Measurements from ENCODE around the gene UQCR11.
A peak's percentile ranks its signal among the peaks of the same experiment; 100 is the strongest.

The UQCR11 gene

DNA sequence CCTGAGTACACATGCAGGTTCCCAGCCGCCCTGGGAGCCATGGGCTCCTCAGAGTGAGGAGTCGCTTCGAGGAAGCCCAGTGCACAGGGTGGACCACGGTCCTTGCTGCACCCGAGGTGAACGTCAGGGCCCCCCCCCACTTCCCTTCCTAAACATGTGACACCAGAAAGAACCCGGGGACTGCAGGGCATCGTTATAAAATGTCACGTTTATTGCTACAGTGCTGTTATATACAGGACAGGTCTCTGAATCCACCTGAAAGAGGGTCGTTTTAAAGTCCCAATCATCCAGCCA is 3.8 kb upstream of the UQCR11 start:
- TF ChIP-seq CTCF (IDR thresholded peaks at IDR 0.05; ENCODE audit: poor library complexity, severe bottlenecking) = no peak
- no peaks in the 10 kb centered on the region for H3K4me1 ChIP-seq (ENCODE audit: insufficient read depth, poor library complexity, severe bottlenecking)
- no peak overlapping the region for H3K4me3 ChIP-seq (ENCODE audit: severe bottlenecking)
- DNase-seq (ENCODE audit: low spot score) = no peak
- ATAC-seq (ENCODE audit: low read depth) = no peak
- no peaks in the 10 kb centered on the region for H3K27me3 ChIP-seq (ENCODE audit: insufficient read depth, poor library complexity, severe bottlenecking)
- peaks cover 4% of the 10 kb centered on the region for H3K36me3 ChIP-seq (ENCODE audit: low read depth)
- no peaks in the 10 kb centered on the region for H3K9me3 ChIP-seq (ENCODE audit: severe bottlenecking)
- no peak overlapping the region for H3K27ac ChIP-seq (ENCODE audit: poor library complexity, severe bottlenecking)

DNA sequence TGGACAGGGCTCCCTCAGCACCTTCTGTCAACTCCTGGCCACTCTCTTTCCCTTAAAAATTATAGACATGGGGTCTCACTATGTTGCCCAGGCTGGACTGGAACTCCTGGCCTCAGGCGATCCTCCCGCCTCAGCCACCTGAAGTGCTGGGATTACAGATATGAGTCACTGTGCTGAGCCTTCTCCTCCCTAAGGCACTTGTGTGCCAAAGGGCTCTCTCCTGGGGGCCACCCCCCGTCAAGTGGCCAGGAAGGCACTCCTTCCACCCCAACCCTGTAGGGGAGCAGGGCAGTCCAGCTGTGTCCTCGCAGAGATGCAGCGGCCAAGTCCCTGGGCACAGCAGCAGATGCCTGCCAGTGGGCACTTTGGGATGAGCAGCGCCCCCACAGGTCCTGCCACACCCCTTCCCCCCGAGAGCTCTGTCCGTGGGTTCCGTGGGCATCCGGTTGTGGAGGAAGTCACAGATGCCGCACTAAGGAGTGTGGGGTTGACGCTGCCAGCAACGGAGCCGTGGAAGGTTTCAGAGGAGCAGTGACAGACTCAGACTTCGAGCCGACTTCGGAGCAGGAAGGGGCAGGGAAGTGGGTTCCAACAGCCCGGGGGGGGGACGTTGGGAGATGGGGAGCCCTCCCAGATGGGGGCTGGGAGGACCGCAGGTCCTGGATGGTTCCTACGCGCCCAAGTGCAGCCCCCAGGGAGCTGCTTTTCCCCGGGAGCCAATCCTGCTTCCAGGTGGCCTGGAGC is 3.3 kb upstream of the UQCR11 start:
- H3K27ac ChIP-seq (ENCODE audit: poor library complexity, severe bottlenecking) = no peak overlapping the region
- no peak for ATAC-seq (ENCODE audit: low read depth)

DNA sequence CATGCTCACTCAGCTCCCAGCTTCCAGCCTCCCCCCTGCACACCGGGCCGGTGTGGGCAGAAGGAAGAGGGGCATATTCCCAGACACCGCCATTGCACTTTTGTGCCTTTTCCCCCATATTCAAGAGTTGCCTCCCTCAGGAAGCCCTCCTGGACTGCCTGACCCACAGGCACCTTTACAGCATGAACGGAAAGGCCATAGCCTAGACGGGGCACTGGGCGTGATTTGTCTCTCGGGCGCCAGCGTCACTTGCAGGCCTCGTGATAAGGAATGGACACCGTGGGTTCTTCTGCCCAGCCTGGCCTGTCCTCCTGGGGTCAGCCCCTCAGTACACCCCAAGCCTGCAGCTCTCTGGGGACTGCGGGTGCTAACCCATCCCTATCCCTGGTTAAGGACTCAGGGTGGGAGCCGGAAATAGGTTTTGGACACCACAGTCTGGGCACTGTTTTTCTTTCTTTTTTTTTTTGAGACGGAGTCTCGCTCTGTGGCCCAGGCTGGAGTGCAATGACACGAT is 933 bp upstream of the UQCR11 start:
- no peaks in the 10 kb centered on the region for H3K4me1 ChIP-seq (ENCODE audit: insufficient read depth, poor library complexity, severe bottlenecking)
- ATAC-seq (ENCODE audit: low read depth) = no peak

More for the DNA sequence above, 3.3 kb upstream of the UQCR11 start:
- no peak for TF ChIP-seq CTCF (IDR thresholded peaks at IDR 0.05; ENCODE audit: poor library complexity, severe bottlenecking)
- H3K9me3 ChIP-seq (ENCODE audit: severe bottlenecking) = no peaks in the 10 kb centered on the region
- no peaks in the 10 kb centered on the region for H3K4me1 ChIP-seq (ENCODE audit: insufficient read depth, poor library complexity, severe bottlenecking)
- DNase-seq (ENCODE audit: low spot score) = no peak
- peaks cover 3% of the 10 kb centered on the region; the same call in 1 of the 2 replicates for H3K36me3 ChIP-seq (ENCODE audit: low read depth)
- no peak overlapping the region for H3K4me3 ChIP-seq (ENCODE audit: severe bottlenecking)
- H3K27me3 ChIP-seq (ENCODE audit: insufficient read depth, poor library complexity, severe bottlenecking) = no peaks in the 10 kb centered on the region

DNA sequence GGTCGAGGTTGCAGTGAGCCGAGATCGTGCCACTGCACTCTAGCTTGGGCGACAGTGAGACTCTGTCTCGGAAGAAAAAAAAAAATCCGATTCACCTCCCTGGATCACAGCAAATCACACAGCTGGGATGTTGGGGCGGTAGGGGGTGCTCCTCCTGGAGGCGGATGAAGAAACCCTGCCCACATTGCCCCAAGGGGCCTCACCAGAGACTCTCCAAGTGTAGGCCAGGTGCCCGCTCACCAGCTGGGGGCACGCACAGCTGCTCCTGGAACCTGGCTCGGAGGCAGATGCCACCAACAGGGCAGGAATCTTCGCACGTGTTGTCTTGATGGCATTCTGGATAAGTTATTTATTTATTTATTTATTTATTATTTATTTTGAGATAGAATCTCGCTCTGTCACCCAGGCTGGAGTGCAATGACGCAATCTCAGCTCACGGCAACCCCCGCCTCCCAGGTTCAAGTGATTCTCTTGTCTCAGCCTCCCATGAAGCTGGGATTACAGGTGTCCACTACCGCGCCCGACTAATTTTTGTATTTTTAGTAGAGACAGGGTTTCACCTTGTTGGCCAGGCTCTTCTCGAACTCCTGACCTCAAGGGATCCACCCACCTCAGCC is 3.1 kb downstream of the UQCR11 start:
- Histone ChIP-seq H3K27ac (ENCODE audit: poor library complexity, severe bottlenecking) (no peak overlapping the region), H3K4me3 (ENCODE audit: severe bottlenecking) (no peak overlapping the region), H3K9me3 (ENCODE audit: severe bottlenecking) (no peaks in the 10 kb centered on the region), H3K4me1 (ENCODE audit: insufficient read depth, poor library complexity, severe bottlenecking) (no peaks in the 10 kb centered on the region), H3K27me3 (ENCODE audit: insufficient read depth, poor library complexity, severe bottlenecking) (no peaks in the 10 kb centered on the region), H3K36me3 (ENCODE audit: low read depth) (peaks cover 38% of the 10 kb centered on the region)
- ATAC-seq (ENCODE audit: low read depth) = no peak
- DNase-seq (ENCODE audit: low spot score) = no peak
- TF ChIP-seq CTCF (IDR thresholded peaks at IDR 0.05; ENCODE audit: poor library complexity, severe bottlenecking) = no peak

More for the DNA sequence above, 933 bp upstream of the UQCR11 start:
- Histone ChIP-seq H3K27ac (ENCODE audit: poor library complexity, severe bottlenecking) (peak overlapping the region; percentile 65), H3K36me3 (ENCODE audit: low read depth) (peaks cover 18% of the 10 kb centered on the region), H3K27me3 (ENCODE audit: insufficient read depth, poor library complexity, severe bottlenecking) (no peaks in the 10 kb centered on the region), H3K4me3 (ENCODE audit: severe bottlenecking) (peak overlapping the region; percentile 94), H3K9me3 (ENCODE audit: severe bottlenecking) (no peaks in the 10 kb centered on the region)
- peak; percentile 30 for TF ChIP-seq CTCF (IDR thresholded peaks at IDR 0.05; ENCODE audit: poor library complexity, severe bottlenecking)
- DNase-seq (ENCODE audit: low spot score) = no peak

DNA sequence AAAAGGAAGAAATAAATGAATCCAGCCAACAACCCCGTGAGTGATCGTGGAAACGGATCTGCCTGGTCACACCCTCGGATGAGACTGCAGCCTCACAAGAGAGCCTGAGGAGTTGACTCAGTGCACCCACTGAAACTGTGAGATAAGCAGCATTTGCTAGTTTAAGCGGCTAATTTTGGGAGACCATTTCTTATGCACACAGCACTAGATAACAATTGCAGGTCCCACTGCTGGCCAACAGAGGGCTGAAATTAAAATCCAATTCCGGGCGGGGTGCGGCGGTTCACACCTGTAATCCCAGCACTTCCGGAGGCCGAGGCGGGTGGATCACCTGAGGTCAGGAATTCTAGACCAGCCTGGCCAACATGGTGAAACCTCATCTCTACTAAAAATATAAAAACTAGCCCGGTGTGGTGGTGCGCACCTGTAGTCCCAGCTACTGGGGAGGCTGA is 3.6 kb downstream of the UQCR11 start:
- no peaks in the 10 kb centered on the region for H3K4me1 ChIP-seq (ENCODE audit: insufficient read depth, poor library complexity, severe bottlenecking)
- H3K27ac ChIP-seq (ENCODE audit: poor library complexity, severe bottlenecking) = no peak overlapping the region
- no peak for TF ChIP-seq CTCF (IDR thresholded peaks at IDR 0.05; ENCODE audit: poor library complexity, severe bottlenecking)
- no peaks in the 10 kb centered on the region for H3K27me3 ChIP-seq (ENCODE audit: insufficient read depth, poor library complexity, severe bottlenecking)
- no peak for ATAC-seq (ENCODE audit: low read depth)
- peaks cover 44% of the 10 kb centered on the region for H3K36me3 ChIP-seq (ENCODE audit: low read depth)
- no peak overlapping the region for H3K4me3 ChIP-seq (ENCODE audit: severe bottlenecking)
- H3K9me3 ChIP-seq (ENCODE audit: severe bottlenecking) = no peaks in the 10 kb centered on the region
- no peak for DNase-seq (ENCODE audit: low spot score)
